ENCODE results near the gene DHRS1. TPM values are rescaled to one million over a fixed set of nuclear protein-coding genes. Genes with fewer than 3 reads are reported as not detected.

DHRS1 gene
- total RNA-seq, 1 donor from 2014 or later: 26.5 TPM

- Mint-ChIP-seq H3K4me3 (ENCODE audit: unreplicated experiment) (peak within 1 kb of the TSS; percentile 92), H3K27ac (ENCODE audit: unreplicated experiment) (peak within 1 kb of the TSS; percentile 93), H3K4me1 (ENCODE audit: low read depth, unreplicated experiment) (peaks cover 7% of the 10 kb centered on the region), H3K36me3 (ENCODE audit: low read depth, unreplicated experiment) (peaks cover 19% of the 10 kb centered on the region), H3K27me3 (ENCODE audit: low read depth, unreplicated experiment) (no peaks in the 10 kb centered on the region), H3K9me3 (ENCODE audit: unreplicated experiment) (no peaks in the 10 kb centered on the region)
- Histone ChIP-seq H3K9me3 (ENCODE audit: insufficient read depth, low read depth, low read length) (no peaks in the 10 kb centered on the region), H3K4me2 (ENCODE audit: low read length) (peak within 1 kb of the TSS; percentile 94), H2AFZ (ENCODE audit: low read depth, low read length) (peak within 1 kb of the TSS; percentile 93), H3K36me3 (ENCODE audit: insufficient read depth, low read length) (peaks cover 7% of the 10 kb centered on the region), H3K9ac (ENCODE audit: low read length) (peak within 1 kb of the TSS; percentile 94), H4K20me1 (ENCODE audit: insufficient read depth, low read length) (no peaks in the 10 kb centered on the region), H3K79me2 (ENCODE audit: insufficient read depth, low read length) (no peaks in the 10 kb centered on the region), H3K4me1 (ENCODE audit: insufficient read depth, low read length) (peaks cover 5% of the 10 kb centered on the region), H3K27ac (ENCODE audit: low read depth, low read length) (peak within 1 kb of the TSS; percentile 92), H3K27me3 (ENCODE audit: insufficient read depth, low read length) (no peaks in the 10 kb centered on the region), H3K4me3 (ENCODE audit: insufficient read depth, low read depth, low read length) (peak within 1 kb of the TSS; percentile 82)
- TF ChIP-seq CTCF (IDR thresholded peaks at IDR 0.05; ENCODE audit: insufficient read depth, low read depth, low read length): peak; percentile 27
- TF ChIP-seq EZH2 (IDR thresholded peaks at IDR 0.05; ENCODE audit: insufficient read depth, low read length): no peak
- FAIRE-seq (no peak), DNase-seq (ENCODE audit: low read depth) (peak; percentile 74)
These were observed 28.3 kb downstream of the DHRS1 start, which contains the start of gene RABGGTA for GRCh38 chr14:24271134-24271833. RABGGTA (minus strand) TSS chr14:24271597; CDS start chr14:24271115, 482 bp downstream.

GRCh38 chr14:24270537-24271133 is 28.9 kb downstream of the DHRS1 start:
- Histone ChIP-seq H4K20me1 (ENCODE audit: insufficient read depth, low read length) (no peaks in the 10 kb centered on the region), H3K36me3 (ENCODE audit: insufficient read depth, low read length) (peaks cover 7% of the 10 kb centered on the region), H2AFZ (ENCODE audit: low read depth, low read length) (peak overlapping the region; percentile 93), H3K79me2 (ENCODE audit: insufficient read depth, low read length) (no peaks in the 10 kb centered on the region), H3K27me3 (ENCODE audit: insufficient read depth, low read length) (no peaks in the 10 kb centered on the region), H3K4me2 (ENCODE audit: low read length) (peak overlapping the region; percentile 94), H3K4me1 (ENCODE audit: insufficient read depth, low read length) (peaks cover 5% of the 10 kb centered on the region), H3K27ac (ENCODE audit: low read depth, low read length) (peak overlapping the region; percentile 92), H3K9me3 (ENCODE audit: insufficient read depth, low read depth, low read length) (no peaks in the 10 kb centered on the region), H3K9ac (ENCODE audit: low read length) (peak overlapping the region; percentile 94), H3K4me3 (ENCODE audit: insufficient read depth, low read depth, low read length) (peak overlapping the region; percentile 82)
- peak overlapping the region; percentile 92 for H3K4me3 Mint-ChIP-seq (ENCODE audit: unreplicated experiment)
- no peaks in the 10 kb centered on the region for H3K9me3 Mint-ChIP-seq (ENCODE audit: unreplicated experiment)
- no peak for FAIRE-seq
- DNase-seq (ENCODE audit: low read depth): no peak
- H3K27me3 Mint-ChIP-seq (ENCODE audit: low read depth, unreplicated experiment): no peaks in the 10 kb centered on the region
- TF ChIP-seq EZH2 (IDR thresholded peaks at IDR 0.05; ENCODE audit: insufficient read depth, low read length) (no peak), CTCF (IDR thresholded peaks at IDR 0.05; ENCODE audit: insufficient read depth, low read depth, low read length) (no peak)
- H3K36me3 Mint-ChIP-seq (ENCODE audit: low read depth, unreplicated experiment): peaks cover 25% of the 10 kb centered on the region
- H3K27ac Mint-ChIP-seq (ENCODE audit: unreplicated experiment): peak overlapping the region; percentile 93
- peaks cover 7% of the 10 kb centered on the region for H3K4me1 Mint-ChIP-seq (ENCODE audit: low read depth, unreplicated experiment)

All from astrocyte (in vitro differentiated cells and primary cell).